Measurements from ENCODE around the gene TBC1D22B. TPM values are rescaled to one million over a fixed set of nuclear protein-coding genes. Genes with fewer than 3 reads are reported as not detected.
"Not testable (repeated sequence)": the region's sequence is repeated elsewhere in the genome, so short reads cannot be mapped to it uniquely, and the experiment has no call there.

TBC1D22B gene
- total and polyA plus RNA-seq, 2 donors (not counting 3 experiments of a cell fraction or from before 2014, with no cell fraction given), result 13.1 to 13.6 TPM

GRCh38 chr6:37306624-37307222 is 49.2 kb downstream of the TBC1D22B start:
- DNase-seq (ENCODE audit: low read depth, low spot score) (no peak), FAIRE-seq (no peak)
- CTCF ChIA-PET, result interaction anchor here (1.0 to 2.1 kb wide), 4 partner anchors 8 to 14 kb away, joined by 3 to 11 read pairs (median 4); no protein-coding TSS in a partner anchor
- Histone ChIP-seq H3K9me1 (replicated peaks; ENCODE audit: control insufficient read depth, extremely low read depth, insufficient read depth, low read length) (no peaks in the 10 kb centered on the region), H3K27ac (ENCODE audit: insufficient read depth, low read depth, low read length) (no peak overlapping the region), H3K9ac (replicated peaks; ENCODE audit: extremely low read depth, insufficient read depth, low read length) (no peak overlapping the region), H3K36me3 (ENCODE audit: control insufficient read depth in 2 of 2, extremely low read depth in 1 of 2, insufficient read depth in 2 of 2, low read length in 2 of 2) (peaks cover 5 to 17% of the 10 kb centered on the region in 2 experiments), H4K20me1 (replicated peaks; ENCODE audit: control insufficient read depth, extremely low read depth, insufficient read depth, low read length) (no peaks in the 10 kb centered on the region), H3K4me2 (ENCODE audit: insufficient read depth, low read length) (no peak overlapping the region), H3K4me1 (ENCODE audit: control insufficient read depth, extremely low read depth, insufficient read depth, low read length) (peaks cover 8% of the 10 kb centered on the region), H3K27me3 (ENCODE audit: control insufficient read depth in 2 of 2, insufficient read depth in 2 of 2, low read length in 2 of 2) (no peaks in the 10 kb centered on the region), H2AFZ (ENCODE audit: low read depth, low read length) (no peak overlapping the region), H3K4me3 (replicated peaks in 1 of 3; ENCODE audit: insufficient read depth in 1 of 3, low read depth in 1 of 3, low read length in 3 of 3) (no peak overlapping the region), H3K9me3 (replicated peaks; ENCODE audit: control insufficient read depth, insufficient read depth, low read length) (no peaks in the 10 kb centered on the region), H3K79me2 (ENCODE audit: control insufficient read depth, insufficient read depth, low read length) (no peaks in the 10 kb centered on the region)
- POLR2A ChIA-PET, result no interaction called here
- intact Hi-C loops (cut with micrococcal nuclease), result no loop called here
- BruUV-seq (replicated peaks), result no TSS peak
- no peak for TF ChIP-seq POLR2AphosphoS5 (IDR thresholded peaks at IDR 0.05; ENCODE audit: insufficient read depth, low read depth, low read length)
- no peak for TF ChIP-seq GATA2 (IDR thresholded peaks at IDR 0.05; ENCODE audit: insufficient read depth, insufficient read length, low read depth, low read length)
- TF ChIP-seq JUN (IDR thresholded peaks at IDR 0.05; ENCODE audit: borderline replicate concordance, insufficient read depth, insufficient read length, low read depth), result no peak
- no peak for TF ChIP-seq FOS (IDR thresholded peaks at IDR 0.05; ENCODE audit: borderline replicate concordance, insufficient read depth, low read length)
- TF ChIP-seq MAX (IDR thresholded peaks at IDR 0.05; ENCODE audit: insufficient read depth, insufficient read length), result no peak
- no peak for TF ChIP-seq POLR2A (IDR thresholded peaks at IDR 0.05; ENCODE audit: low read depth, low read length)
- no peak for TF ChIP-seq EZH2 (IDR thresholded peaks at IDR 0.05; ENCODE audit: borderline replicate concordance, low read depth, low read length, severe bottlenecking)
- no peak for TF ChIP-seq CTCF (IDR thresholded peaks at IDR 0.05; ENCODE audit: extremely low read depth in 1 of 2, insufficient read depth in 1 of 2, low read depth in 1 of 2, low read length in 2 of 2)
- TF ChIP-seq MYC (IDR thresholded peaks at IDR 0.05; ENCODE audit: low read depth, low read length), result no peak
- dilution Hi-C loops (cut with MboI; ENCODE audit: extremely low pct_ligation_motif_present, low sequenced_read_pairs), result no loop called here

- FAIRE-seq, result not testable (repeated sequence)
These were observed 49.9 kb downstream of the TBC1D22B start for GRCh38 chr6:37307484-37307883.

More at GRCh38 chr6:37307484-37307883, 49.9 kb downstream of the TBC1D22B start:
- CTCF ChIA-PET, result interaction anchor here (0.7 to 2.1 kb wide), 3 partner anchors 13 to 22 kb away, joined by 3 to 6 read pairs (median 4); no protein-coding TSS in a partner anchor
- DNase-seq (ENCODE audit: low read depth, low spot score); H3K79me2 ChIP-seq (ENCODE audit: control insufficient read depth, insufficient read depth, low read length); H2AFZ ChIP-seq (ENCODE audit: low read depth, low read length); BruUV-seq (replicated peaks); H3K9me3 ChIP-seq (replicated peaks; ENCODE audit: control insufficient read depth, insufficient read depth, low read length); H3K9ac ChIP-seq (replicated peaks; ENCODE audit: extremely low read depth, insufficient read depth, low read length); H3K9me1 ChIP-seq (replicated peaks; ENCODE audit: control insufficient read depth, extremely low read depth, insufficient read depth, low read length); H4K20me1 ChIP-seq (replicated peaks; ENCODE audit: control insufficient read depth, extremely low read depth, insufficient read depth, low read length); H3K4me3 ChIP-seq (replicated peaks in 1 of 3; ENCODE audit: insufficient read depth in 1 of 3, low read depth in 1 of 3, low read length in 3 of 3); H3K4me1 ChIP-seq (ENCODE audit: control insufficient read depth, extremely low read depth, insufficient read depth, low read length); POLR2A ChIA-PET; H3K4me2 ChIP-seq (ENCODE audit: insufficient read depth, low read length); H3K27ac ChIP-seq (ENCODE audit: insufficient read depth, low read depth, low read length); H3K27me3 ChIP-seq (ENCODE audit: control insufficient read depth in 2 of 2, insufficient read depth in 2 of 2, low read length in 2 of 2); intact Hi-C loops (cut with micrococcal nuclease); dilution Hi-C loops (cut with MboI; ENCODE audit: extremely low pct_ligation_motif_present, low sequenced_read_pairs): not testable (repeated sequence)
- peaks cover 5 to 14% of the 10 kb centered on the region in 2 experiments for H3K36me3 ChIP-seq (ENCODE audit: control insufficient read depth in 2 of 2, extremely low read depth in 1 of 2, insufficient read depth in 2 of 2, low read length in 2 of 2)

Measured in endothelial cell of umbilical vein (primary cell).